HCT116 (cell line): ENCODE data around the gene ARMH1.

ENCODE experiments used
- EZH2 ChIP-seq: fragments of 200-600 bp; sonication (generic); IDR thresholded peaks from 2 replicates; pipeline ENCODE4 v1.6.1; 2017; ENCODE audit warnings: antibody characterized with exemption, mixed run types
- RAD21 ChIP-seq: IDR thresholded peaks from 2 replicates; pipeline ENCODE4 v1.6.1; 2012; ENCODE audit warnings: low read depth, mild to moderate bottlenecking
- SIN3A ChIP-seq: IDR thresholded peaks from 2 replicates; pipeline ENCODE4 v1.6.1; 2012; ENCODE audit warnings: low read depth
- ZNF274 ChIP-seq: fragments of 200-500 bp; sonication (Bioruptor generic); IDR thresholded peaks from 2 replicates; pipeline ENCODE4 v1.6.1; 2014; ENCODE audit warnings: mild to moderate bottlenecking, low read depth, low read length, inconsistent platforms
- TF ChIP-seq, protein P1 (sequence below), 3 experiments: fragments of 200-600 bp in 1 of 3; sonication (generic) in 1 of 3; IDR thresholded peaks in 2 of 3; conservative IDR thresholded peaks in 1 of 3; 2 replicates each; pipeline ENCODE4 v1.5.1; 2012 to 2017; ENCODE audit warnings: low read depth in 2 of 3, low read length in 2 of 3, antibody characterized with exemption in 1 of 3, borderline replicate concordance in 1 of 3, control low read depth in 1 of 3, mild to moderate bottlenecking in 1 of 3, mixed read lengths in 1 of 3, mixed run types in 1 of 3, moderate library complexity in 1 of 3; ENCODE audit not compliant: insufficient read depth in 1 of 3
- TF ChIP-seq, protein P2 (sequence below): IDR thresholded peaks from 2 replicates; pipeline ENCODE4 v1.6.1; 2012
- TF ChIP-seq, protein P3 (sequence below): IDR thresholded peaks from 2 replicates; pipeline ENCODE4 v1.6.1; 2012; ENCODE audit warnings: low read depth

DNA sequence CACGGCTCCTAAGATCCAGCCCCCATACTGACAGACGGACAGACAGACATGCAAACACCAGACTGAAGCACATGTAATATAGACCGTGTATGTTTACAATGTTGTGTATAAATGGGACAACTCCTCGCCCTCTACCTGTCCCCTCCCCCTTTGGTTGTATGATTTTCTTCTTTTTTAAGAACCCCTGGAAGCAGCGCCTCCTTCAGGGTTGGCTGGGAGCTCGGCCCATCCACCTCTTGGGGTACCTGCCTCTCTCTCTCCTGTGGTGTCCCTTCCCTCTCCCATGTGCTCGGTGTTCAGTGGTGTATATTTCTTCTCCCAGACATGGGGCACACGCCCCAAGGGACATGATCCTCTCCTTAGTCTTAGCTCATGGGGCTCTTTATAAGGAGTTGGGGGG lies 23.4 kb upstream of the ARMH1 start:
- TF ChIP-seq, protein P1, sequence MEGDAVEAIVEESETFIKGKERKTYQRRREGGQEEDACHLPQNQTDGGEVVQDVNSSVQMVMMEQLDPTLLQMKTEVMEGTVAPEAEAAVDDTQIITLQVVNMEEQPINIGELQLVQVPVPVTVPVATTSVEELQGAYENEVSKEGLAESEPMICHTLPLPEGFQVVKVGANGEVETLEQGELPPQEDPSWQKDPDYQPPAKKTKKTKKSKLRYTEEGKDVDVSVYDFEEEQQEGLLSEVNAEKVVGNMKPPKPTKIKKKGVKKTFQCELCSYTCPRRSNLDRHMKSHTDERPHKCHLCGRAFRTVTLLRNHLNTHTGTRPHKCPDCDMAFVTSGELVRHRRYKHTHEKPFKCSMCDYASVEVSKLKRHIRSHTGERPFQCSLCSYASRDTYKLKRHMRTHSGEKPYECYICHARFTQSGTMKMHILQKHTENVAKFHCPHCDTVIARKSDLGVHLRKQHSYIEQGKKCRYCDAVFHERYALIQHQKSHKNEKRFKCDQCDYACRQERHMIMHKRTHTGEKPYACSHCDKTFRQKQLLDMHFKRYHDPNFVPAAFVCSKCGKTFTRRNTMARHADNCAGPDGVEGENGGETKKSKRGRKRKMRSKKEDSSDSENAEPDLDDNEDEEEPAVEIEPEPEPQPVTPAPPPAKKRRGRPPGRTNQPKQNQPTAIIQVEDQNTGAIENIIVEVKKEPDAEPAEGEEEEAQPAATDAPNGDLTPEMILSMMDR (IDR thresholded peaks at IDR 0.05 in 2 of 3, conservative IDR thresholded peaks at IDR 0.05 in 1 of 3; ENCODE audit: borderline replicate concordance in 1 of 3, insufficient read depth in 1 of 3, low read depth in 2 of 3, low read length in 2 of 3) = peak in 1 of 3 experiments; percentile 26; a peak in 1 of 6 replicates
- TF ChIP-seq, protein P2, sequence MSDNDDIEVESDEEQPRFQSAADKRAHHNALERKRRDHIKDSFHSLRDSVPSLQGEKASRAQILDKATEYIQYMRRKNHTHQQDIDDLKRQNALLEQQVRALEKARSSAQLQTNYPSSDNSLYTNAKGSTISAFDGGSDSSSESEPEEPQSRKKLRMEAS = no peak
- TF ChIP-seq SIN3A (no peak), RAD21 (no peak), ZNF274 (no peak), EZH2 (no peak)
- TF ChIP-seq, protein P3, sequence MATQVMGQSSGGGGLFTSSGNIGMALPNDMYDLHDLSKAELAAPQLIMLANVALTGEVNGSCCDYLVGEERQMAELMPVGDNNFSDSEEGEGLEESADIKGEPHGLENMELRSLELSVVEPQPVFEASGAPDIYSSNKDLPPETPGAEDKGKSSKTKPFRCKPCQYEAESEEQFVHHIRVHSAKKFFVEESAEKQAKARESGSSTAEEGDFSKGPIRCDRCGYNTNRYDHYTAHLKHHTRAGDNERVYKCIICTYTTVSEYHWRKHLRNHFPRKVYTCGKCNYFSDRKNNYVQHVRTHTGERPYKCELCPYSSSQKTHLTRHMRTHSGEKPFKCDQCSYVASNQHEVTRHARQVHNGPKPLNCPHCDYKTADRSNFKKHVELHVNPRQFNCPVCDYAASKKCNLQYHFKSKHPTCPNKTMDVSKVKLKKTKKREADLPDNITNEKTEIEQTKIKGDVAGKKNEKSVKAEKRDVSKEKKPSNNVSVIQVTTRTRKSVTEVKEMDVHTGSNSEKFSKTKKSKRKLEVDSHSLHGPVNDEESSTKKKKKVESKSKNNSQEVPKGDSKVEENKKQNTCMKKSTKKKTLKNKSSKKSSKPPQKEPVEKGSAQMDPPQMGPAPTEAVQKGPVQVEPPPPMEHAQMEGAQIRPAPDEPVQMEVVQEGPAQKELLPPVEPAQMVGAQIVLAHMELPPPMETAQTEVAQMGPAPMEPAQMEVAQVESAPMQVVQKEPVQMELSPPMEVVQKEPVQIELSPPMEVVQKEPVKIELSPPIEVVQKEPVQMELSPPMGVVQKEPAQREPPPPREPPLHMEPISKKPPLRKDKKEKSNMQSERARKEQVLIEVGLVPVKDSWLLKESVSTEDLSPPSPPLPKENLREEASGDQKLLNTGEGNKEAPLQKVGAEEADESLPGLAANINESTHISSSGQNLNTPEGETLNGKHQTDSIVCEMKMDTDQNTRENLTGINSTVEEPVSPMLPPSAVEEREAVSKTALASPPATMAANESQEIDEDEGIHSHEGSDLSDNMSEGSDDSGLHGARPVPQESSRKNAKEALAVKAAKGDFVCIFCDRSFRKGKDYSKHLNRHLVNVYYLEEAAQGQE = no peak
